ENCODE data around the gene RIPK4. TPM values are rescaled to one million over a fixed set of nuclear protein-coding genes. Genes with fewer than 3 reads are reported as not detected.

Gene RIPK4
- total and polyA plus RNA-seq, 12 donors = 0.04 to 0.18 (median 0.14) TPM; not detected in 5

DNA sequence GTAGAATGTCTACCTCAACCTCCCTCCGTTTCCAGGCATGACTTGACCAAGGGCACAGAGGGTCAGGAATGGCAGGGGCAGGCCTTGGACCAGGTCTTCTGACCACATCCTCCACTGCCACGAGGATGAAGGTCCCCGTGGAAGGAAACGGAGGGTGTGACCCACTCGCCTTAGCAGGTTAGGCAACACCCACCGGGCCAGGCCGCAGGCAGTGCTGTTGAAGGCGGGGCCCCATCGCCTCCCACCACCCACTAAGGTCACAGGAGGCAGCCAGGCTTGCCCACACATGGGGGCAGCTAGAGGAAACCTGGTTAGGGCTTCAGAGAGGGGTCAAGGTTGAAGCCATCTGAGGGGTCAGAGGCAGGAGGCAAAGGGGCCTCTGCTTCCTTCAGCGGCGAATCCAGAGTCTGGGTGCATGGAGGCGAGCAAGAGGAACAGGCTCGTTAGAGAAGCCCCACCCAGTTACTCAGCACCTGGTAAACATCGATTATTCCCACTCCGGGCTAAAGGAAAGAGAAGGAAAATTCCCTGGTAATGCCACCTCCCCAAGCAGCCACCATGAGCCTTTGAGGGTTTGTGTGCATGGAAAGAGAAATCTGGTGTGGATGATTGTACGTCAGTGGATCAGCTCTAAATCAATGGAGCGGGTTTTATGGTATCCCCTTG is 37.0 kb downstream of the RIPK4 start:
- Histone ChIP-seq H3K36me3 (replicated peaks in 1 of 2) (no peaks in the 10 kb centered on the region), H3K9me3 (replicated peaks in 1 of 3) (no peaks in the 10 kb centered on the region), H3K27me3 (peaks cover 23% of the 10 kb centered on the region), H3K4me1 (replicated peaks in 1 of 2) (no peaks in the 10 kb centered on the region), H3K4me3 (no peak overlapping the region), H3K27ac (no peak overlapping the region)
- TF ChIP-seq, protein P1, sequence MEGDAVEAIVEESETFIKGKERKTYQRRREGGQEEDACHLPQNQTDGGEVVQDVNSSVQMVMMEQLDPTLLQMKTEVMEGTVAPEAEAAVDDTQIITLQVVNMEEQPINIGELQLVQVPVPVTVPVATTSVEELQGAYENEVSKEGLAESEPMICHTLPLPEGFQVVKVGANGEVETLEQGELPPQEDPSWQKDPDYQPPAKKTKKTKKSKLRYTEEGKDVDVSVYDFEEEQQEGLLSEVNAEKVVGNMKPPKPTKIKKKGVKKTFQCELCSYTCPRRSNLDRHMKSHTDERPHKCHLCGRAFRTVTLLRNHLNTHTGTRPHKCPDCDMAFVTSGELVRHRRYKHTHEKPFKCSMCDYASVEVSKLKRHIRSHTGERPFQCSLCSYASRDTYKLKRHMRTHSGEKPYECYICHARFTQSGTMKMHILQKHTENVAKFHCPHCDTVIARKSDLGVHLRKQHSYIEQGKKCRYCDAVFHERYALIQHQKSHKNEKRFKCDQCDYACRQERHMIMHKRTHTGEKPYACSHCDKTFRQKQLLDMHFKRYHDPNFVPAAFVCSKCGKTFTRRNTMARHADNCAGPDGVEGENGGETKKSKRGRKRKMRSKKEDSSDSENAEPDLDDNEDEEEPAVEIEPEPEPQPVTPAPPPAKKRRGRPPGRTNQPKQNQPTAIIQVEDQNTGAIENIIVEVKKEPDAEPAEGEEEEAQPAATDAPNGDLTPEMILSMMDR (IDR thresholded peaks at IDR 0.05) = no peak
- no peak for TF ChIP-seq POLR2A (IDR thresholded peaks at IDR 0.05)
- intact Hi-C loops (cut with DNase I) = no loop called here
- WGBS, 4 donors = 72 to 80% (median 78%) methylated on average over 11 to 17 of the region's 17 CpGs
- DNase-seq = no peak

DNA sequence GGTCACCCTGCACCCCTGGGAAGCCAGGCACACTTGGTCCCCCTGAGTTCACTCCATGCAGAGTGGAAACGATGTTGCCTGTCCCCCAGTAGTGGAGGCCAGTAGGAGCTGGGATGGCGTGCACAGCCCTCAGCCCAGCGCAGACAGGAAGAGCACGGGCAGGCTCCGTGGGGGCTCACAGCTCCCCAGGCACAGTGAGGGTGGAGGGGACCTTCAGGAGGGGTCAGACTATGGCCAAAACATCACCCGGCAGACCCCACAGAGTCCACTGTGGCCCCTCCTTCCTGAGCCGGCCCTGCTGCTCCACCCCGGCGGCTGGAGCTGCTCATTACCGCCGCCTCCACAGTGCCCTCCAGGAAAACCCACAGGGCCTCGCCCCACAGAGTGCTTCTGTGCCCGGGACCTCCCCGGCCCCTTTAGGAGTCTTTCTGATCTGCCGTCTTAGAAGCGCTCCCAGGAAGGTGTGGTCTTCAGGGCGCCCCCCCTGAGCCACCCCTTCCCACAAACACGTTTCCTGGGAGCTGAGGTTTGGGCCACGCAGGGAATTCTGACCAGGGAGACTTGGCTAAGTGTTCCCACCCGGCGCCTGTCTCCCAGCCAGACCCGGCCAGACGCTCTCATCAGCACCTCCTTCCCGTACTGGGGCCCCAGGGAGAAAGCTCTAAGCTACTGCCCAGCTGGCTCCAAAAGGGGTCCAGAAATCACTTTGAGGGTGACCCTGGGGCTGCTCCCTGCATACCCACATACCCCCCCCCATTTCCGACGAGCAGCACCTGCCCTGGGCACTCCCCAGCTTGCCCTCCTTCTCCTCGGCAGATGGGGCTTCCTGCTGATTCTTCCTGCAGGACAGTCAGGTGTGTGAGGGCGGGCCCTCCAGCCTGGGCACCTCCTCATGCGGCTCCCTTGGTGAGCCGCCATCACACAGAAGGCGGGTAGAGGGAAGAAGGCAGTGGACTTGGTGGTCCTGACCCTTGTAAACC is 38.8 kb downstream of the RIPK4 start:
- 74 to 88% (median 79%) methylated on average over 16 to 31 of the region's 31 CpGs for WGBS, 4 donors
- Histone ChIP-seq H3K4me3 (no peak overlapping the region), H3K4me1 (replicated peaks in 1 of 2) (no peaks in the 10 kb centered on the region), H3K9me3 (replicated peaks in 1 of 3) (no peaks in the 10 kb centered on the region), H3K27ac (no peak overlapping the region), H3K36me3 (replicated peaks in 1 of 2) (no peaks in the 10 kb centered on the region), H3K27me3 (peaks cover 23% of the 10 kb centered on the region)
- intact Hi-C loops (cut with DNase I) = no loop called here
- TF ChIP-seq, protein P1 (IDR thresholded peaks at IDR 0.05) = no peak
- TF ChIP-seq POLR2A (IDR thresholded peaks at IDR 0.05) = no peak
- no peak for DNase-seq

GRCh38 chr21:41726970-41727783 is 39.7 kb downstream of the RIPK4 start:
- Histone ChIP-seq H3K4me3 (no peak overlapping the region), H3K36me3 (replicated peaks in 1 of 2) (no peaks in the 10 kb centered on the region), H3K27me3 (peaks cover 23% of the 10 kb centered on the region), H3K4me1 (replicated peaks in 1 of 2) (no peaks in the 10 kb centered on the region), H3K9me3 (replicated peaks in 1 of 3) (no peaks in the 10 kb centered on the region), H3K27ac (no peak overlapping the region)
- TF ChIP-seq POLR2A (IDR thresholded peaks at IDR 0.05) = no peak
- TF ChIP-seq, protein P1 (IDR thresholded peaks at IDR 0.05) = no peak
- DNase-seq = peak in 1 of 7 donors; percentile 7
- WGBS, 4 donors = 66 to 70% (median 67%) methylated on average over 18 to 24 of the region's 24 CpGs
- intact Hi-C loops (cut with DNase I) = no loop called here

GRCh38 chr21:41726630-41726969 is 40.3 kb downstream of the RIPK4 start:
- intact Hi-C loops (cut with DNase I) = no loop called here
- Histone ChIP-seq H3K27me3 (peaks cover 23% of the 10 kb centered on the region), H3K4me3 (no peak overlapping the region), H3K27ac (no peak overlapping the region), H3K36me3 (replicated peaks in 1 of 2) (no peaks in the 10 kb centered on the region), H3K9me3 (replicated peaks in 1 of 3) (no peaks in the 10 kb centered on the region), H3K4me1 (replicated peaks in 1 of 2) (no peaks in the 10 kb centered on the region)
- no peak for DNase-seq
- 70 to 88% (median 74%) methylated on average over 6 to 9 of the region's 9 CpGs for WGBS, 4 donors
- TF ChIP-seq, protein P1 (IDR thresholded peaks at IDR 0.05) = no peak
- no peak for TF ChIP-seq POLR2A (IDR thresholded peaks at IDR 0.05)
